Spleen (tissue), 7 donors: Measurements from ENCODE around the gene PREB.

Source experiments
- CTCF ChIP-seq, 11 experiments: fragments of 200-600 bp in 7 of 11; fragments of 450-650 bp in 4 of 11; sonication (generic) in 4 of 11; IDR thresholded peaks in 8 of 11; conservative IDR thresholded peaks in 3 of 11; 1 replicate in 7 of 11; 2 replicates in 4 of 11; pipeline versions ENCODE4 v1.4.0 to v1.8.0; 2016 to 2021; ENCODE audit warnings: antibody characterized with exemption in 11 of 11, inconsistent platforms in 4 of 11, mild to moderate bottlenecking in 1 of 11
- POLR2A ChIP-seq, 3 donors: fragments of 450-650 bp; IDR thresholded peaks; one replicate each; pipeline ENCODE4 v1.5.1; 2017; ENCODE audit warnings: antibody characterized with exemption in 3 of 3, mild to moderate bottlenecking in 1 of 3
- POLR2AphosphoS5 ChIP-seq, 3 donors: sonication (generic); formaldehyde crosslinking; IDR thresholded peaks; one replicate each; pipeline ENCODE4 v1.5.1; 2017; ENCODE audit warnings: antibody characterized with exemption in 3 of 3
- donor health status: DM: no; HTN: no; CAD: no; lungs with moderate emphysema.
- donor health status: DM: no; HTN: no; CAD: no.
- donor health status: DM: no; HTN: no; CAD: no.

GRCh38 chr2:27159271-27159670 lies 24.8 kb upstream of the PREB start:
- no peak for TF ChIP-seq CTCF (IDR thresholded peaks at IDR 0.05 in 8 of 11, conservative IDR thresholded peaks at IDR 0.05 in 3 of 11)
- TF ChIP-seq POLR2A (IDR thresholded peaks at IDR 0.05) = no peak
- TF ChIP-seq POLR2AphosphoS5 (IDR thresholded peaks at IDR 0.05) = no peak
